ENCODE data around the gene ARHGEF9.

ARHGEF9 gene

DNA sequence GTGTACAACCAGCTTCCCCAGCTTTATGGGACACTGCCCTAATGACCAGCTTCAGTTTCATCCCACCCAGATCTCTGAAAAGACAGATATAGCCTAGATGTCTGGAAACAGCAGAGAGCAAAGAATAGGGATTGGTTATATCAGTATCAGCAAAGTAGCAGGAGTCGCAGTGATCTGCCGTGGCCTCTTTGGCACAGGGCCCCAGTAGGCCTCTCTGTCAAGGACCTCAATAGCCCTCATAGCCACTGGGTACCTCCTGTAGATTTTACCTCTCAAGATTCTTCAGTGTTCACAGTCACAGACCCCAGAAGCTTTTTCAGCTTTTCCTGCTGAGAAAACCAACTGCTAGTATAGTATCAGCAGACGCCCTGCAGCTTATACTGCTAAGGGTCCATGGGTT, 104.6 kb downstream of the ARHGEF9 start:
- POLR2A ChIA-PET: no interaction called here
- TF ChIP-seq, protein P1, sequence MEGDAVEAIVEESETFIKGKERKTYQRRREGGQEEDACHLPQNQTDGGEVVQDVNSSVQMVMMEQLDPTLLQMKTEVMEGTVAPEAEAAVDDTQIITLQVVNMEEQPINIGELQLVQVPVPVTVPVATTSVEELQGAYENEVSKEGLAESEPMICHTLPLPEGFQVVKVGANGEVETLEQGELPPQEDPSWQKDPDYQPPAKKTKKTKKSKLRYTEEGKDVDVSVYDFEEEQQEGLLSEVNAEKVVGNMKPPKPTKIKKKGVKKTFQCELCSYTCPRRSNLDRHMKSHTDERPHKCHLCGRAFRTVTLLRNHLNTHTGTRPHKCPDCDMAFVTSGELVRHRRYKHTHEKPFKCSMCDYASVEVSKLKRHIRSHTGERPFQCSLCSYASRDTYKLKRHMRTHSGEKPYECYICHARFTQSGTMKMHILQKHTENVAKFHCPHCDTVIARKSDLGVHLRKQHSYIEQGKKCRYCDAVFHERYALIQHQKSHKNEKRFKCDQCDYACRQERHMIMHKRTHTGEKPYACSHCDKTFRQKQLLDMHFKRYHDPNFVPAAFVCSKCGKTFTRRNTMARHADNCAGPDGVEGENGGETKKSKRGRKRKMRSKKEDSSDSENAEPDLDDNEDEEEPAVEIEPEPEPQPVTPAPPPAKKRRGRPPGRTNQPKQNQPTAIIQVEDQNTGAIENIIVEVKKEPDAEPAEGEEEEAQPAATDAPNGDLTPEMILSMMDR (IDR thresholded peaks at IDR 0.05; ENCODE audit: control extremely low read depth, extremely low read depth, low read depth, missing control alignments): no peak
- CTCF ChIA-PET: no interaction called here
- DNase-seq (ENCODE audit: extremely low spot score): no peak

DNA sequence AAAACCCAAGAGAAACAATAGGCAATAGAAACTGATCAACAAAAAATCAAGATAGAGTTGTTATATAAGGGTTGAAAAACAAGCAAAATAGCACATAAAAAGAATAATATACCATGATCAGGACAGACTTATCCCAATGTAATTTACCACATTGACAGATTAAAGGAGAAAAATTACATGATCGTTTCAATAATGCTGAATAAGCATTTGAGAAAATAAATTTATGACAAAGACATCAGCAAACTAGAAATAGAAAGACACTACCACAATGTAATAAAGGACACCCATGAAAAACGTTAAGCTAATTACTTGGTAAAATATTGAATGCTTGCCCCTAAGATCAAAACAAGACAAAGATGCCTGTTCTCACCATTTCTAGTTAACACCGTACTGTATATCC, 105.6 kb downstream of the ARHGEF9 start:
- ChIA-PET CTCF (no interaction called here), POLR2A (no interaction called here)
- no peak for DNase-seq (ENCODE audit: extremely low spot score)
- TF ChIP-seq, protein P1 (IDR thresholded peaks at IDR 0.05; ENCODE audit: control extremely low read depth, extremely low read depth, low read depth, missing control alignments): no peak

DNA sequence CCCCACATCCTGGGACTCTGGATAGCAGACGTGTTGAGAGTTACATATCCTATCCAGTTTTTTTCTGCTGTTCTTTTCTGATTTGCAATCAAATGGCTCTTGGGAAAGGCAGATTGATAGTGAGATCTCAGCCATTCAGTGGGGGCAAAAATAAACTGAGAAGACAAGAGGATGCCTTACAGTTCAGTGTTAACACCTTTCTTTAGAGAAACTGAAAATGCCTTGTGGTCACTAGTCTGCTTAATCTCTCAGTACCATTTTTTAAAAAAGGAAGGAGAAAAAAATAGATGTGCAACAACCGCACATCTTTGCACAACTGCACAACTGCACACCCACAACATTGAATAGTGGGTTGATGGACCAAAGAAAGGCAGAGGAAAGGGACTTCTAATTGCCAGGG, 109.3 kb downstream of the ARHGEF9 start:
- ChIA-PET POLR2A (no interaction called here), CTCF (no interaction called here)
- TF ChIP-seq, protein P1 (IDR thresholded peaks at IDR 0.05; ENCODE audit: control extremely low read depth, extremely low read depth, low read depth, missing control alignments): no peak
- no peak for DNase-seq (ENCODE audit: extremely low spot score)

DNA sequence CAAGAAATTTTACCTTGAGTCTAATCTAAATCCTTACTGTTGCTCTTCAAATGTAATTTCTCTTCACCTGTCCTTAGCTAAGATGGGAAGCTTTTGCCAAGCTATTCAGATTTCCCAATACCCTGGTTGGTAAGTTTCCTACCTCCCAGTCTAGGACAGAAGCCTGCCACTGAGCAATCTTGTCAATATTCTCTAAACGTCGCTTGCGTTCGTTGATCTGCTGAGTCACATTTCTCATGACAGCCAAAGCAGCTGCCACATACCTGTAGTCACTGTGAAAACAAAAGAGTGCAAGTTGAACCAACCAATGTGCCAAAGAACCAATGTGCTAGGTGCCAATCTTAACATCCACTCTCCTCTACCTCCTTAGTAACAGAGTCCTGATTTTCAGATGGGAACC, 111.1 kb downstream of the ARHGEF9 start:
- DNase-seq (ENCODE audit: extremely low spot score): no peak
- CTCF ChIA-PET: no interaction called here
- POLR2A ChIA-PET: no interaction called here
- TF ChIP-seq, protein P1 (IDR thresholded peaks at IDR 0.05; ENCODE audit: control extremely low read depth, extremely low read depth, low read depth, missing control alignments): no peak

DNA sequence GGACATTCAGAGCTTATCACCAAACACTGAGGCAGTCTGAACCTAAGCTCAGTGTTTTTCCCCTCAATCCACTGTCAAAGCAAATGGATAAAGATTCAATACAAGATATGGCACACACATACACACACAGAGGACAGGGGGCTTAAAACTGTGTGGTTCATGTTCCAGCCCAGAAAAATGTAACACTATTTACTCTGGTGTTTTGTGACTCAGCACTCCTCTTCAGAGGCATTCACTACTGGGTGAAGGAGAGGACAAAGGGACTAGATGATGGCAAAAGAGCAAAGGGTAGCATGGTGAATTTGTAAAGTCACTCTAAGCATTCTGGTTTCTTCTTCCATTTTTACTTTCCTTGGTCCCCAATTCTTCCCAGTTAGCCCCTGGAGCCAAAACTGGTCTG, 120.3 kb downstream of the ARHGEF9 start:
- ChIA-PET CTCF (no interaction called here), POLR2A (no interaction called here)
- no peak for DNase-seq (ENCODE audit: extremely low spot score)
- TF ChIP-seq, protein P1 (IDR thresholded peaks at IDR 0.05; ENCODE audit: control extremely low read depth, extremely low read depth, low read depth, missing control alignments): no peak

DNA sequence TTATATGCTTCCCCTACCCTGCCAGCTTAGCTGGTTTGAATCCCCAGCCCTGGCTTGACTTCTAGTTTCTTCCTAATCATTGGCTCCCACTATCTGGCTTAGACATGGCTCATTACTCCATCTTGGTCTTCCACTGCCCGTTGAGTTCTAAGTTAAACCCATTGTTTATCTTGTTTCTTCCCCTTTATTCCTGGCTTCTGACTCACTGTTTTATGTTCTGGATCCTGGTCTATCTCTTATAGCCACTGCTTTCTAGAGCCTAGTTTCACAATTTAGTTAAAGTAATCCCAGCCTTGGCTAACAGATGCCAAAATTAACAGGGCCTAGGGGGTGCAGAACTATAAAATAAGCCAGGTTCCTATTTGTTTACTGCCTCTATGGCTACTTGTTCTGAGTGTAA, 120.9 kb downstream of the ARHGEF9 start:
- CTCF ChIA-PET: no interaction called here
- TF ChIP-seq, protein P1 (IDR thresholded peaks at IDR 0.05; ENCODE audit: control extremely low read depth, extremely low read depth, low read depth, missing control alignments): no peak
- POLR2A ChIA-PET: no interaction called here
- no peak for DNase-seq (ENCODE audit: extremely low spot score)

DNA sequence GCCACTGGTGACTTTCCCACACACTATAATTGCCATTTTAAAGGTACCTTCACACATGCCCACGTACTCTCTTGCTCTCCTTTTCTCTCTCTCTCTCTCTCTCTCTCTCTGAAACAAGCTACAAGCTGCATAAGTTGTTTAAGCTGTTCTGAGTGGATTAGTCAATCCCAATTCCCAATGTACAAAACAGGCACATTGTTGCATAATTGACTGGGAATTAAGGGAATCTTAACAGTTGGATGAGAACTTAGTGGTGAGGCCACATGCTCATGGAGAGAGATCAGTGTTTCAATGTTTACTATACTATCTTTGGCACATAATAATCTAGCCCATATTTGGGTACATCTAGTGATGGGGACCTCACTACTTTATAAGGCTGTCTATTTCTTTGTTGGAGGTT, 123.3 kb downstream of the ARHGEF9 start:
- DNase-seq (ENCODE audit: extremely low spot score): no peak
- TF ChIP-seq, protein P1 (IDR thresholded peaks at IDR 0.05; ENCODE audit: control extremely low read depth, extremely low read depth, low read depth, missing control alignments): no peak
- ChIA-PET POLR2A (no interaction called here), CTCF (no interaction called here)
